ENCODE measurements around the gene EFNA5.
"Not testable (repeated sequence)": the region's sequence is repeated elsewhere in the genome, so short reads cannot be mapped to it uniquely, and the experiment has no call there.

The EFNA5 gene

GRCh38 chr5:107435061-107435460 lies 235.7 kb downstream of the EFNA5 start:
- DNase-seq (ENCODE audit: low read depth in 2 of 3, low spot score in 2 of 3) = no peak

DNA sequence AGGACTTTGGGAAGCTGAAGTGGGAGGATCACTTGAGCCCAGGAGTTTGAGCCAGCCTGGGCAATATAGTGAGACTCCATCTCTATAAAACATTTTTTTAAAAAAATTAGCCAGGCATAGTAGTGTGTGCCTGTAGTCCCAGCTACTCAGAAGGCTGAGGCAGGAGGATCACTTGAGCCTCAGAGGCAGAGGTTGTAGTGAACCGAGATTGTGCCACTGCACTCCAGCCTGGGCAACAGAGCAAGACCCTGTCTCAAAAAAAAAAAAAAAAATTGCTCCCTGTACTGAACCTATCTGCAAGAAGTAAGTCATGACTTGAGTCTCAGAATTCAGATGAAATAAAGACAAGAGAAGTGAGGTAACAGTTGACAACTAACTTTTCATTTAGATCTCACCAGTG lies 237.1 kb downstream of the EFNA5 start:
- DNase-seq (ENCODE audit: low read depth in 2 of 3, low spot score in 2 of 3) = not testable (repeated sequence)

DNA sequence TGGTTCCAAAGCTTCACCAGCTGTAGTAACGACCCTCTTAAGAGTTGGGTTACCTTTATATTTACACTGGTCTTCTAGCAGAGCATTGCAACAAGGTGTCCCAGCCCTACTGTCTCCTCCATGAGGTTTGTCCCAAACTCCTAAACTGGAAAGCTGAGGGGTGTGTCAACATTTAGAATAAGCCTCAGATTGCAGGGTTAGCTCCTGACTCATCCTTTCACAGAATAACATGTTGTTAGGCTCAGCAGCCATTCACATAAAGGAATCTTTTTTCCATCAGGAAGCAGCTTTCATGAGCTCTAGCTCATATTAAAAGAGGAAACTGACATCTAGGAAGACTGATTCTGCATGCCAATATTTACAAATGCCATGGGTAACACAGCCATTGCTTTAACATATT lies 238.7 kb downstream of the EFNA5 start:
- no peak for DNase-seq (ENCODE audit: low read depth in 2 of 3, low spot score in 2 of 3)

- no peak for DNase-seq (ENCODE audit: low read depth in 2 of 3, low spot score in 2 of 3)
Measured at GRCh38 chr5:107431536-107431935, 239.2 kb downstream of the EFNA5 start.

GRCh38 chr5:107430071-107430625 lies 240.6 kb downstream of the EFNA5 start:
- no peak for DNase-seq (ENCODE audit: low read depth in 2 of 3, low spot score in 2 of 3)

DNA sequence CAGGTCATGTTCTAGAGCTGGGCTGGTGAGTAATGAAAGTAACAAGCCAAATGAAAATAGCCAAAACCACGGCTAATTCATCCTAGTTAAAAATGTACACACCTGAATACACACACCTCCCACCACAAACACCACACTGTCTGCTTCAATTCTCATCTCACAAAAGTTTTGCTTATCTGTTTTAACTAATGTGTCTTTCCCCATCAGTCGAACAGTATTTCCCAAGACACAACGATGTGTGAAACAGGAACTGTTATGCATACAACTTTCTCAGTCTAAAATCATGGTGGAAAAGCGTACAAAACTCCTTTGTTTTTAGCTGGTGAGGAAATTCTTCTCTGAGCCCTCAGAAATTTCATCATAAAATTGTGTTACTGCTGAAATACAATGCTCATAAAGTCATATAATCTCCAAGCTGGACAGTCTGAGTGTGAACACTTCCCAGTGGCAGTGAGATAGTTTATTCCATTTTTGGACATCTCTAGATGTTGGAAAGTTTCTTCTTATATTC lies 242.4 kb downstream of the EFNA5 start:
- DNase-seq (ENCODE audit: low read depth in 2 of 3, low spot score in 2 of 3) = no peak

- DNase-seq (ENCODE audit: low read depth in 2 of 3, low spot score in 2 of 3) = no peak
Measured at GRCh38 chr5:107426872-107427271, 243.9 kb downstream of the EFNA5 start.

- no peak for DNase-seq (ENCODE audit: low read depth in 2 of 3, low spot score in 2 of 3)
Measured at GRCh38 chr5:107426209-107426608, 244.5 kb downstream of the EFNA5 start.

- no peak for DNase-seq (ENCODE audit: low read depth in 2 of 3, low spot score in 2 of 3)
Measured at GRCh38 chr5:107425541-107426031, 245.2 kb downstream of the EFNA5 start.

- no peak for DNase-seq (ENCODE audit: low read depth in 2 of 3, low spot score in 2 of 3)
Measured at GRCh38 chr5:107424491-107424890, 246.2 kb downstream of the EFNA5 start.

DNA sequence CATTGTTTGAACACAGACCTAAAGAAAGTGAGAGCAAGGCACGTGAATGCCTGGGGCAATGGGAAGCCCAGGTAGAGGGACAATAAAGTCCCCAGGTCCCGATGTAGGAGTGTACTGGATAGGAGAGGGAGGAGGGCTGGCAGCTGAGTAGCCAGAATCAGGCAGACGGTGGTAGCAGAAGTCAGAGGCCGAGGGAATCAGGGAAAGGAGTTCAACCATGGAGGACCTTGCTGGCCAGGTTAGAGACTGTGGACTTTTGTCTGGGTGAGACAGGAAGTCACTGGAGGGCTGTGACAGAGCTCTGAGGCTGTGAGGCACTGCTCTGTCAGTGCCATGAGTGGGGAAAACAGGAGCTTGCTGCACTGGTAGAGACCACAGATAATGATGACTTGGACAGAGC lies 248.2 kb downstream of the EFNA5 start:
- no peak for DNase-seq (ENCODE audit: low read depth in 2 of 3, low spot score in 2 of 3)

DNA sequence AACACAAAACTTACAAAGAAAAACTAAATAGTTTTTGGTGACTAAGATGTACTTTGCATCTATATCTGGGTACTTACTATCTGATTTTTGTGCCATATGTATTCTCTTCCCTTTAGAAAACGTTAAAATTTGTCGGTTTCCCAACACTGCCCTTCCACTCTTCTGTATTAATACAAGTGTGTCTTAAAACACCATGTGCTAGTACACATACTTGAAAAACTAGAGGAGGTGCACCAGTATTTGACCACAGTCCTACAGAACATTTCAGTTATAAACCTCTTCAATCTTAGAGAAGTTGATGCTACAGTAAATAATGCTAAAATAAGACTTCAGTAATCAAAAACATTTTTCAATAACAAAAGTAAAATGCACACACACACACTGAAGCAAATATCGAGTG lies 251.2 kb downstream of the EFNA5 start:
- no peak for DNase-seq (ENCODE audit: low read depth in 2 of 3, low spot score in 2 of 3)

DNA sequence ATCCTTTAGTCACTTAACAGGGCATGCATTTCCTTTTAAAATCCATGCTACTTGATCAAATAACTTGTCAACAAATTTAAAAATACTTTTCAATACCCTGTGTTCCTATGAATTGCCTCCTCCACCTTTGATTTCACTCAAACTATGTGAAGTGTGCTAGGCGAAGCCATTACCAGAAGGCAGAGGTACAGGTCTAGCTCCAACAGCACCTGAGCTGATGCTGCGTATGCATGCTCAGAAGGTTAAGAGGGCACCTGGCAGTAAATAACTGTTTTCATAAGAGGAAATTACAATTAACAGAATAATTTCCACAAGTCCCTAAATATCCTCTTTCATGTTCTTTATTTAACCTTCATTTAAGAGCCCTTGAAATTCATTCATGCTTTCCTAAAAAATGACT lies 251.8 kb downstream of the EFNA5 start:
- no peak for DNase-seq (ENCODE audit: low read depth in 2 of 3, low spot score in 2 of 3)

GRCh38 chr5:107418071-107418470 lies 252.7 kb downstream of the EFNA5 start:
- DNase-seq (ENCODE audit: low read depth in 2 of 3, low spot score in 2 of 3) = no peak

- no peak for DNase-seq (ENCODE audit: low read depth in 2 of 3, low spot score in 2 of 3)
Measured at GRCh38 chr5:107415762-107416161, 255.0 kb downstream of the EFNA5 start.

- no peak for DNase-seq (ENCODE audit: low read depth in 2 of 3, low spot score in 2 of 3)
Measured at GRCh38 chr5:107414802-107415201, 255.9 kb downstream of the EFNA5 start.

- DNase-seq (ENCODE audit: low read depth in 2 of 3, low spot score in 2 of 3) = no peak
Measured at GRCh38 chr5:107413754-107414153, 257.0 kb downstream of the EFNA5 start.

DNA sequence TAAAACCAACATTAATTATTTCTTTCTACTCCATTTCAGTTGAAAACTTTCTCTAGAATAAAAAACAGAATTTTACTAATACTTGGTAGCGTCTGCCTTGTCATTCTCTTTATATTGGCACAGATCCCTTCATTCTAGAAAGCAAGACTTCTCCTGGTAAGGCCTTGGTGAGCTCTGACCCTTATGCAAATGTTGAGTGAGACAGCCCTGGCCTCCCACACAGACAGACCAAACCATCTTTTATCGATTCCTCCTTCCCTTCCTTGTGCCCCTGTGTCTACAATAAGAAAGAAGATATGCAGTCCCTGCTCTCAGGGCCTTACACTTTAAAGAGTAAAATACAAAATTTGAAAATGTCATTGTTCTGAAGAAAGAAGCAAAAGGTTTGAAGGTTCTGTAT lies 262.2 kb downstream of the EFNA5 start:
- no peak for DNase-seq (ENCODE audit: low read depth in 2 of 3, low spot score in 2 of 3)

DNA sequence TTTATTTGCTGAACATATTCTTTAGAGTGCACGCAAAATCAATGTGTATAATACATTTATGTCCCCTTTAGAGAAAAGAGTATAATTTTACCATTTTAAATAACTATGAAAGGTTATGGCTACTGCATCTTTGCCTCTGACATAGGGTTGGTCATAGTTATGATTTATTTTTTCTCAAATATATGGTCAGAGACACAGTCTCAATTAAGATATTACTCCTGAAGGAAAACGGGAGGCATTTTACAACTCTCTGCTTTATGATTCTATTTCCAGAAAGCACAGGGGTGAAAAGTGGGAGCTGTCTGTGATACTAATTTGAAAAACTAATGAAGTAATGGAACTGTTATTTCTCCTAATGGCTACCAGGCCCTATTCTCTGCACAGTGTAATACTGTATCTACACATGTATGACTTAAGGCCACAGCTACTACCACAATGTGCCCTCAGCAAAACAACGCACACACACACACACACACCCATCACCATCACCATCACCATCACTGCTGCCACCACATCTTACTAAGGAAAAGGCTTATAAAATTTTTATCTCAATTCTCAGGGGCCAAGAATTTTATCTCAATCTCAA lies 262.9 kb downstream of the EFNA5 start:
- DNase-seq (ENCODE audit: low read depth in 2 of 3, low spot score in 2 of 3) = no peak

DNA sequence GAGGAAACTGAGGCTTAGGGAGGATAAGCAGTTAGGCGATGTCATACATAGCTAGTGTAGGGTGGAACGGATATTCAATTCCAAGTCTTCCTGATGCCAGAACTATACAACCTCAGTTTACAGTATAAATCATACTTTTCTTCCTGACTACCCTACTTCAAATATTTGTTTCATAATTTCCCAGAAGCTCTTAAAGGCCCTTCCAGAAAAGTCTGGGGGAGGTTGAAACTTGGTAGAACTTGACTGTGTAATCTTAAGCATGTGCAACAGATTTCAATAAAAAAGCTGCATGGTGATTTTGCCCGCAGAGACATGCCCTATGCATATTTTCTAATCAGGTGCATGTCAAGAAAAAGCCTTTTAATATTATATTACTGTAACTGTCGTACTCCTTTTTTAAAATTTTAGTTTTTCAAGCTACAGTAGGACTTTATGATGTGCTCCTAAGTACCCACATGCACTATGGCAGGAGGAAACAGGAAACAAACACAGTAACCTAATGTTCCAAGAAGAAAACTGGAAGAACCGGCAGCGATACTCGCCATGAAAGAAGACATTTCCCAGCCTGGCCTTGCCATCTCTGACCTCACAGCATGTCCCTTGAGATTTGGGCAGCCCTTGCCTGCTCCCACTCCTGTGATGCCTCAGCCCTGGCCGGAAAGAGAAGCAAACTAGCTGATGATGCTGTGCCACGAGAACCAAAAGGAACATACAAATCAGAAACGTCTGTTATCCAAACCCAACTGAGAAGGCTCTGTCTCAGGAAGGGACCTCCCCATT lies 266.0 kb downstream of the EFNA5 start:
- DNase-seq (ENCODE audit: low read depth in 2 of 3, low spot score in 2 of 3) = no peak

GRCh38 chr5:107403228-107403953 lies 267.3 kb downstream of the EFNA5 start:
- DNase-seq (ENCODE audit: low read depth in 2 of 3, low spot score in 2 of 3) = no peak
